GM21825 (cell line): ENCODE data around the gene RAP1A.
"Not testable (repeated sequence)": the region's sequence is repeated elsewhere in the genome, so short reads cannot be mapped to it uniquely, and the experiment has no call there.

Experiments used
- ATAC-seq: cut with Tn5 transposase; IDR thresholded peaks from one replicate; pipeline ENCODE4 v1.9.1; 2021; ENCODE audit warnings: mild to moderate bottlenecking, moderate library complexity; ENCODE audit not compliant: unreplicated experiment

The RAP1A gene

DNA sequence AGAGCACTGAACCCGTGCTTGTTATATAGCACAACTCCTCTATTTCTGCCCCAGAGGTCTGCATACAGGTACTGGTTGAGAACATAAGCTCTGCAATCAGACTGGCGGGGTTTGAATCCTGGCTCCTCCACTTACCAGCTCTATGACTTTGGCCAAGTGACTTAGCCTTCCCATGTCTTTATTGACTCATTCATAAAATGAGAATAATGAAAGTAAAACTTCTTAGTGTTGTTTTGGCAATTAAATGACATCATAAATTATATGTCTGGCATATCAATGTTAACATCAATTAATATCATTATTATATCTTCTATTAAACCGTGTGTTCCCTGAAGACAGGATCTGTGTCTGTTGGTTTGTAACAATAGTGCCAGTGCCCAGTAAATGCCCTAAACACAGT is 115.3 kb downstream of the RAP1A start:
- no peak for ATAC-seq

DNA sequence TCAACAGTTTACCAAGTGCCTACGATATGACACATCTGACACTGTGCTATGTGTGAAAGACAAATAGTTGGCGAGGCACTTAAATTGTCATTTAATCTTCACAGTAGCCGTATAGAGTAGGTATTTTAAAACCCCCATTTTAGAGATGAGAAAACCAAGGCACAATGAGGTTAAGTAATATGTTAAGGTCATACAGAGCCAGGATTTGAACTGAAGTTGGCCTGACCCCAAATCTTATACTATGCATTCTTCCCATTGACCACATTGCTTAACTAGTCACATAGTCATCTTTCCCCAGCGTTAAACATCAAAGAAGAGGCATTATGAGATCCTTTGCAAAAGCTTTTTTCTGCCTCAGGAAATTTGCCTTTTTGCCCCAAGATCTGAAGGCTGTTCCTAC is 115.7 kb downstream of the RAP1A start:
- no peak for ATAC-seq

DNA sequence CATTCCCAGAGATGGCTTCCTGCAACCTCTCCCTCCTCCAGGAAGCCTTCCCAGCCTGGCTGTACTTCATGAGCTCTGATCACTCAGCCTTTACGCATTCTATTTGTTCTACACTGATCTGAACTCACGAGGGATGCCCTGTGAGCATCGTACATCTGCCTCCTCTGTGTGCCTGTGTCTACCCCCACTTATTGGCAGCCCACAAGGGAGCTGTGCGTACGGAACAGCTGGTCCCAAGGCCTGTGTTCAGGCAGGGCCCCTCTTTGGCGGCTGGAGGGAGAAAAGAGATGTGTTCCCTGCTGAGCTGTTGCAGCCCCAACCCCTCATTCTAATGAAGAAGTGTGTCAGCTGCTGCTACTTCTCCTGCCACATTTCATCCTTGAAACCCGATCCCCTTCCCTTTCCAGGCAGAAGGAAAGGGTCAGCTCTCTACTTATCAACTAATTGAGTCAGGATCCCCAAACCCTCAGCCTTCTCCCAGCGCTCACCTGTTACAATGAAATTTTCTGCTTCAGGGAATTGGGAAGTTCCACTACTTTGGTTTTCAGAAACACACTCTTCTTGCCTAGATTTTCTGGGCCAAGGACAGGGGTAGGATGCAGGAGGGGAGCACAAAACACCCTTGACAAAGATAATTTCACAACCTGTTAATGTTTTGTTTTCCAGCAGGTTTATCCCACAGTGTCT is 116.4 kb downstream of the RAP1A start:
- no peak for ATAC-seq

DNA sequence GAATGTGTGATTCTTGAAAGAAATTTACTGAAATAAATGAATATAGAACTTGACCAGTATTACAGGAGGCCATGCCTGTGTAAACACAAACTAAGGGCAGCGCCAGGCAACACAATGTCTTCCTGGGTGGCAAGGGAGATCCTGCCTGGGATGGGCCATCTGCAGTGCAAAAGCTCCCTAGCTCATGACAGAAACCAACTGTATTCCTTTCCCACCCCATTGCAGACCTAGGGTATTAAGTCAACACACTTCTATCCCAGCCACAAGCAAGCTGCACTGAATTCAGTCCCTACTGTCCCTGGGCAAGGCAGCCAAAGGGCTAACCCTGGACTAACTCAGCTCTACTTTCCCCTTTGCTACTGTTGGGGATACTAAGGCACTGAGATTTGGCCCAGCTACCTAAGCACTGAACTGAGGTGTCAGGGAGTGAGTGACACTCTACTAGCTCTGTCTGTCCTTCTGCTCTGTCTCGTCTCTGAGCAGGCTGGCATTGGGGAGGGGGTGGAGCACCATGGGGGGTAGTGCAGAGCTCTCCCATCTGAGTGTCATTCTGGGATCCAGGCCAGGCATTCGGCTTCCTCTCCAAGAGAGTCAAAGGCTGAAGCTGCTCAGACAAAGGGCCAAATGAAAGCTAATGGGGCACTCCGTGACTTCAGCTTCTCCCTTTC is 117.1 kb downstream of the RAP1A start:
- ATAC-seq, result no peak

GRCh38 chr1:111737216-111738132 is 117.9 kb downstream of the RAP1A start:
- no peak for ATAC-seq

DNA sequence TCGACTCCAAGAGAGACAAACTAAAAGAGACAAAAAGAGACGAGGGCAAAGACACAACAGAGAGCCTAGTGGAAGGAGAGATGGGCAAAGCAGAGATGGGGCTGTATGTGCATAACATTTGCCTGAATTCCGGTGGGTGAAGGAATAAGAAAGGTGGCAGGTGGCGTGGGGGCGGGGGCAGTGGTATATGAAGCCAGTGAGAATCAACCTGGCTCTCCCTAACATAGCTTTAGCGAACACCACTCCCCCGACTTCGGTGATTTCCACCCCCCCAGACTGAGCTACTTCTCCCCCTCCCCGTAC is 118.5 kb downstream of the RAP1A start:
- ATAC-seq, result no peak

- peak; percentile 39 for ATAC-seq
These were observed 119.0 kb downstream of the RAP1A start for GRCh38 chr1:111738436-111739193.

DNA sequence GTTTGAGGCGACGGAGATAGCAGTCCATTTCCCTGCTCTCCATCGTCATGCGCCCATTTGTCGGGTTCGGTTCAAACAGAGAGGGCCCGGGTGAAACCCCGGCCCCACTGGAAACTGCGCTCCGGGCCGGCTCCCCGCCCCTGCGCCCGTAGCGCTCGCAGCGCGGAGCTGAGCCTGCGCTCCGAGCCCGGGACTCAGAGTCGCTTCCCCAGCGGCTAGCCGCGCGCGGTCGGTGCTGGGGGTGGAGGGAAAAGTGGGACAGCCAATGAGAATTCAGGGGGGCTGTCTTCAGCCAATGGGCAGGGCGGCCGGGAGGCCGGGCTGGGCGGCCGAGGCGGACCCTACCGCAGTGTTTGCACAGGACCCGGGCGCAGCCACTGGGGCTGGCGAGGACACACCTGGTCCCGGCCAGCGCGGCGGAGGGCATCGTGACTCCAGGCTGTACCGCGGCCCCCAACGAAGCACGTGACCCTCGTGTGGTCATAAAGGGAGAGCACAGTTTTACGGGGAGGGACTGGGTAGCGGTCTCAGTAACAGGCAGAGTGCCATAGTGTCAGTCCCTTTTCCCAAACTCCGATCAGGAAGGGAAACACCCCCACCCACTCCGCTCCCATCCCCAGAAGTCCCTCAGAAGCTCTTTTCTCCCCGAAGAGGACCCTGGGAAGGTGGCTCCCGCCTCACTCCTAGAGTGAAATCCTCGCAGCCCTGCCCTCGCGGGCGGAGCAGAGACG is 119.8 kb downstream of the RAP1A start, which contains the start of gene INKA2:
TSS of gene INKA2 (minus strand) at position 202 of the 731 bp plus-strand sequence. CDS start at position 49, 153 bp downstream.
- peak; percentile 77 for ATAC-seq

DNA sequence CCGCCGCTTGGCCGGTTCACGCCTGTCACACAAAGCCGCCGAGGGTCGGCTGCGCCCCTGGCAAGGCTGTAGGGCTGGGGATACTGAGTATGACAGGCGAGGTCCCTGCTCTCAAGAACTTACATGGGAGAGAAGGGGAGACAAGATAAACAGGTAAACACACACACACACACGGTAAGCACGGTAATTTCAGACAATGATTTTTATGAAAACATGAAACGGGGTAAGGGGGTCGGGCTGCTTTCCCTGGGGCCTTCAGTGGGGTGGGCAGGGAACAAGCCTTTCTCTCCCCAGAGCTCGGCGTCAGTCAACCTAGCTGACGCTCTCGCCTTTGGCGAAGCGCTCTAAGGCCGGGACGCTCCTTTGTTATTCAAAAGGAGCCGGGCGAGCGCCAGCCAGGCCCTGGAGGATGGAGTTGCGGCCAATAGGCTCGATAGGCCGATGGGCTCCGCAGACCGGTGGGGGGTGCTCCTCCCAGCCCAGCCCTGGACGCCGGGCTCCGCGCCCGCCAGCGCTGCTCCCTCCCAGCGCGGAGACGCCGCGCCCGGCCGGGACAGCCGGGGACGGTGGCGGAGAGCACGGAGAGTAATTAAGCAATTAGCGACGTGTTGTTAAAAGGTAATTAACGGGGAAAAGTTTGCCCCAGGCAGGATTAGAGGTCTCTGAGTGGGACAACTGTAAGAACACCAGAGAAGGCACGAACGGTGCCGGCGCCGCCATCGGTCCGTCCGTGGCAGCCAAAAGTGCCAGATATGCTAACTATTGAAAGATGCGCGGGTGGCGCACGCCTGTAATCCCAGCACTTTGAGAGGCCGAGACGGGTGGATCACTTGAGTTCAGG is 120.6 kb downstream of the RAP1A start:
- ATAC-seq, result no peak

DNA sequence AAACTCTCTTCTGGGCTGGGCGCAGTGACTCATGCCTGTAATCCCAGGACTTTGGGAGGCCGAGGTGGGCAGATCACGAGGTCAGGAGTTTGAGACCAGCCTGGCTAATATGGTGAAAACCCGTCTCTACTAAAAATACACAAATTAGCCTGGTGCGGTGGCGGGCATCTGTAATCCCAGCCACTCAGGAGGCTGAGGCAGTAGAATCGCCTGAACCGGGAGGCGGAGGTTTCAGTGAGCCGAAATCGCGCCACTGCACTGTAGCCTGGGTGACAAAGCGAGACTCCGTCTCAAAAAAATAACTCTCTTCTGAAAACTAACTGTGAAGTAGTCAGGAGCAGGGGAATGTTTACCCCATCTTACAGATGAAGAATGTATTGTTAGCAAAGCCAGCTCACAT is 122.7 kb downstream of the RAP1A start:
- ATAC-seq, result not testable (repeated sequence)

DNA sequence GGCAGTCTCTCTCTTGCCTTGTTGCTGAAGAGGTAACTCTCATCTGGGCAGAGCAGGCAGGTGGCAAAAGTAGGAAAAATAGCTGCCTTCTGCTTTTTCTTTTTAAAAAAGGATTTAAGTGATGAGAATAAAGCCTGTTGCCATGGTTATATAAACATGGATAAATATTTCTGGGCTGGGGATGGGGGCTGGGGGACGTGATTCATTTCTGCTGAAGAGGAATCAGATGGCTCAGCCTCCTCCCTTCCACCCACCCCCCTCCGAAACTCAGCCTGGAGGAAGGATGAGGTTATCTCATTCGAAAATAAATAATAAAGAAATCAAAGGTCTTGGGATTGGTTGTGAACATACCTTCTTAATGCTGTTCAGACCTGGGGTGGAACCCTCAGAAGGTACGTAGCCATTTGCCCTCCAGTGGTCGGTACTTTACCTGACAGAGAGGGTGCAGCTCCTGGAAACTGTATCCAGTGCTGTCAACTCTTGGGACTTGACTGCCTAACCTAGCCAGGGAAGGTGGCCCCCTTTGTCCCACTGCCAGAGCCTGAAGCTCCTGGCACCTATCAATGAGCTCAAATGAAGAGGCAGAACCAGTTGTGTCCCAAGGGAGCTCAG is 123.5 kb downstream of the RAP1A start:
- ATAC-seq, result no peak

DNA sequence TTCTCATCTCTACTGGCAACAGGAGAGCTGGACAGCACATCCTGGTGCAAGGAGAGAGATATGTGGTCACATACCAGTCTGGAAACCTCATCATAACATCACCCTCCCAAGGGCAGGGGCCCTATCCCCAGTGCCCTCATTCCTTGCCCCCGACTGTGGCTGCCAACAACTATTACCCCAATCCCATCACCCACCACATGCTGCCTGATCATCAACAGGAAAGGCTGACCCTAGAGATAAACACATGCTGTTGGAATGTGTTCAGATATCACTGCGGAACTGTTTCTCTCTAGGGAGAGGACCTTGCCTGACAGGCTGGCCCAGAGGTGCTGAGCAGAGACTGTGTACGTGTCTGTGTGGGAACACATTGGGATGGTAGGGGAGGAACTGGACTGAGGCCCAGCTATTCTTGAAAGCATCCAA is 124.1 kb downstream of the RAP1A start:
- ATAC-seq, result no peak

DNA sequence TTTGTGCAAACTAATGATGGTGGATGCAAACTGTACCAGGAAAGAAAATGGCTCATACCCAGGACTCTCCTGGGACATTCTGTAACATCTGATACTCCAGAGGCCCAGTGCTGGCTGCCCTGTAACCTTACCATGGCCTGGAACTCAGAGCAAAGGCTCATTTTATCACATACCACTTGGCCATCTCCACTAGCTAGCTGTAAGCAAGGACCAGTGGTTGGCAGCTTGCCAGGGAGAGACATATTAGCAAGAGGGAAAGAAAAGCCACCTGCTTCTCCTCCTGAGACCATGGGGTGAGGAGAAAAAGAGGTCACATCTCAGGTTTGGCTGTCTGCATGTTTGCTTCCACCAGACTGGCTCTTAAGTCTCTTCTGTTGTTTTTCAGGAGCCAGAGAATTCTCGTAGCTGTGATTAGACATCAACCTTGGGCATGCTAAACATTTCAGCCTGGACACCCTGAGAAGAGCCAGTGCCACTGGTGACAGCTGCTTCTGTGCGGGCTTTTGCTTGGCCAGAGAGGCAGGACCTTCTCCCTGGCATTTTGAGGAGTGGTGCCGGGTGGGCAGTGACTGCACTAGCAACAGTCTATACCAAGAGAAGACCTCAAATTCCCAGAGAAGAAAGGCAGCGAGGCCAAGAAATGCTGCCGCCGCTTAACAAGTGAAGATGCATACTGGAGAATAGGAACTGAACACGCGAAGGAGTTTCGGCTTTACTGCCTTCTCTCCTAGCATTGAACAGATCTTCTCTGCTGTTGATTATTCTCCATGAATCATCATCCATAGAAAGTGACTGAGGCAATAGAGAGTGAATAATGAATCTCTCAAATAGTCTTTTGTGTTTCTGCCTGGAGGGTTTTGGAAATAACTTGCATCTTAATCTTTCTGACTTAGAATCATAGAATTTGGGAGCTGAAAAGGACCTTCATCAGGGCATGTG is 126.4 kb downstream of the RAP1A start:
- no peak for ATAC-seq

GRCh38 chr1:111746614-111746999 is 127.0 kb downstream of the RAP1A start:
- ATAC-seq, result no peak

GRCh38 chr1:111747282-111747734 is 127.7 kb downstream of the RAP1A start:
- ATAC-seq, result no peak

- no peak for ATAC-seq
These were observed 128.4 kb downstream of the RAP1A start for GRCh38 chr1:111747947-111748346.

- no peak for ATAC-seq
These were observed 130.0 kb downstream of the RAP1A start for GRCh38 chr1:111749628-111750027.

- no peak for ATAC-seq
These were observed 131.3 kb downstream of the RAP1A start for GRCh38 chr1:111750856-111751255.
